ENCODE measurements around the gene CACNA1B. TPM values are rescaled to one million over a fixed set of nuclear protein-coding genes. Genes with fewer than 3 reads are reported as not detected.

CACNA1B gene
- total RNA-seq, 6 experiments from 2014 or later, result not detected

GRCh38 chr9:137989999-137990715 is 112.6 kb downstream of the CACNA1B start:
- H3K4me1 Mint-ChIP-seq (ENCODE audit: low read depth), result no peaks in the 10 kb centered on the region
- peaks cover 45% of the 10 kb centered on the region for H3K9me3 Mint-ChIP-seq
- no peak overlapping the region for H3K27ac Mint-ChIP-seq
- H3K4me3 Mint-ChIP-seq, result no peak overlapping the region
- DNase-seq, result no peak
- peaks cover 5% of the 10 kb centered on the region; the same call in 1 of the 2 replicates for H3K27me3 Mint-ChIP-seq (ENCODE audit: insufficient read depth)
- H3K36me3 Mint-ChIP-seq (ENCODE audit: low read depth), result peaks cover 14% of the 10 kb centered on the region; the same call in 1 of the 2 replicates
- TF ChIP-seq CTCF (IDR thresholded peaks at IDR 0.05), result no peak

- DNase-seq, result no peak
- H3K27me3 Mint-ChIP-seq (ENCODE audit: insufficient read depth), result no peaks in the 10 kb centered on the region; the same call in none of the 2 replicates
- H3K4me3 Mint-ChIP-seq, result no peak overlapping the region
- peaks cover 5% of the 10 kb centered on the region; the same call in 1 of the 2 replicates for H3K36me3 Mint-ChIP-seq (ENCODE audit: low read depth)
- H3K27ac Mint-ChIP-seq, result no peak overlapping the region
- H3K9me3 Mint-ChIP-seq, result peaks cover 49% of the 10 kb centered on the region
- no peaks in the 10 kb centered on the region for H3K4me1 Mint-ChIP-seq (ENCODE audit: low read depth)
- TF ChIP-seq CTCF (IDR thresholded peaks at IDR 0.05), result no peak
These were observed 126.1 kb downstream of the CACNA1B start for GRCh38 chr9:138003485-138004190.

DNA sequence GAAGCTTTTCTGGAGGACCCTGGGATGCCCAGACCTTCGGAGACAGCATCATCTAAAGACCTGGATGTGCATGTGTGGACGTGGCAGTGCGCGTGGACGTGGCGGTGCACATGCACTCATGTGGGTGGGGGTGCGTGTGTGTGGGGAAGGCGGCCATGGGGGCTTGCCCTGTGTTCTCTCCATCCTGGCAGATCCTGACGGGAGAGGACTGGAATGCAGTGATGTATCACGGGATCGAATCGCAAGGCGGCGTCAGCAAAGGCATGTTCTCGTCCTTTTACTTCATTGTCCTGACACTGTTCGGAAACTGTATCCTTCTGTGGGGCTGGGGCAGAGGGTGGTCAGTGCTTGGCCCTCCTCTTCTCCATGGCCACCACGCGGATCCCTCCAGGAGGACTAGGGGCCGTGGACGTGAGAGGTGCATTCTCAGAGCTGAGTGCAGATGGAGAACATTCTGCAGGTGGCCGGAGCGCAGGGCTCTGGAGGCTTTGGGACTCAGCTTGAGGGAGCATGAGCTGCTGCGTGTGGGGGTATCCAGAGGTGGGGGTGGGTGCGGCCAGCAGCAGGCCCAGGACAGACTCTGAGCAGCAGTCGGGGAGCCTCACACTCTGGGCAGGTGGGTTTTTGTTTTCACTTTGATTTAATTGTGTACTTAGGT is 129.1 kb downstream of the CACNA1B start:
- Mint-ChIP-seq H3K4me3 (no peak overlapping the region), H3K36me3 (ENCODE audit: low read depth) (peaks cover 5% of the 10 kb centered on the region; the same call in 1 of the 2 replicates), H3K27ac (no peak overlapping the region), H3K4me1 (ENCODE audit: low read depth) (no peaks in the 10 kb centered on the region), H3K27me3 (ENCODE audit: insufficient read depth) (peaks cover 3% of the 10 kb centered on the region), H3K9me3 (peaks cover 64% of the 10 kb centered on the region)
- no peak for TF ChIP-seq CTCF (IDR thresholded peaks at IDR 0.05)
- DNase-seq, result no peak

- no peak for TF ChIP-seq CTCF (IDR thresholded peaks at IDR 0.05)
- Mint-ChIP-seq H3K27me3 (ENCODE audit: insufficient read depth) (peaks cover 3% of the 10 kb centered on the region), H3K27ac (no peak overlapping the region), H3K4me3 (no peak overlapping the region), H3K9me3 (peaks cover 63% of the 10 kb centered on the region), H3K4me1 (ENCODE audit: low read depth) (no peaks in the 10 kb centered on the region), H3K36me3 (ENCODE audit: low read depth) (peaks cover 5% of the 10 kb centered on the region; the same call in 1 of the 2 replicates)
- DNase-seq, result no peak
These were observed 130.0 kb downstream of the CACNA1B start for GRCh38 chr9:138007566-138007917.

- TF ChIP-seq CTCF (IDR thresholded peaks at IDR 0.05), result no peak
- H3K27me3 Mint-ChIP-seq (ENCODE audit: insufficient read depth), result peaks cover 3% of the 10 kb centered on the region
- DNase-seq, result no peak
These were observed 130.6 kb downstream of the CACNA1B start for GRCh38 chr9:138007918-138008841.

More at GRCh38 chr9:138007918-138008841, 130.6 kb downstream of the CACNA1B start:
- H3K9me3 Mint-ChIP-seq, result peaks cover 68% of the 10 kb centered on the region
- peaks cover 5% of the 10 kb centered on the region; the same call in 1 of the 2 replicates for H3K36me3 Mint-ChIP-seq (ENCODE audit: low read depth)
- H3K27ac Mint-ChIP-seq, result no peak overlapping the region
- no peak overlapping the region for H3K4me3 Mint-ChIP-seq
- H3K4me1 Mint-ChIP-seq (ENCODE audit: low read depth), result no peaks in the 10 kb centered on the region

Data from HFFc6 (cell line).